Esophagus muscularis mucosa (tissue), 3 donors: ENCODE results near the gene CUL7.

ENCODE experiments used
- POLR2A ChIP-seq: fragments of 450-650 bp; IDR thresholded peaks from one replicate; pipeline ENCODE4 v1.6.1; 2017; ENCODE audit warnings: antibody characterized with exemption, moderate library complexity, mild to moderate bottlenecking, low read depth
- POLR2AphosphoS5 ChIP-seq, 2 donors: sonication (generic); formaldehyde crosslinking; IDR thresholded peaks; one replicate each; pipeline ENCODE4 v1.6.1; 2017; ENCODE audit warnings: antibody characterized with exemption in 2 of 2
- TF ChIP-seq, protein P1 (sequence below), 3 experiments: fragments of 200-600 bp in 2 of 3; fragments of 450-650 bp in 1 of 3; sonication (generic) in 2 of 3; IDR thresholded peaks; one replicate each; pipeline ENCODE4 v1.5.1; 2017 to 2019; ENCODE audit warnings: antibody characterized with exemption in 3 of 3, mild to moderate bottlenecking in 2 of 3, moderate library complexity in 1 of 3

DNA sequence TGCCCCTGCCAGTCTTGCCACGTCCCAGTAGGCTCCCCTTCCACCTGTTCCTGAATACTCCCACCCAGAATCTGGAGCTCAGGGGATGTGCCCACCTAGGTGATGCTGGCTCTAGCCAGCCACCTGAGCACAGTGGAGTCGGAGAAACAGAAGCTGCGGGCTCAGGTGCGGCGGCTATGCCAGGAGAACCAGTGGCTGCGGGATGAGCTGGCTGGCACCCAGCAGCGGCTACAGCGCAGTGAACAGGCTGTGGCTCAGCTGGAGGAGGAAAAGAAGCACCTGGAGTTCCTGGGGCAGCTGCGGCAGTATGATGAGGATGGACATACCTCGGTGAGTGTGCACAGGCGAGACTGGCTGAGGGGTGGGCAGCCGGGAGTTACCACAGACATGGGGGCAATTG is 9.2 kb upstream of the CUL7 start:
- TF ChIP-seq, protein P1, sequence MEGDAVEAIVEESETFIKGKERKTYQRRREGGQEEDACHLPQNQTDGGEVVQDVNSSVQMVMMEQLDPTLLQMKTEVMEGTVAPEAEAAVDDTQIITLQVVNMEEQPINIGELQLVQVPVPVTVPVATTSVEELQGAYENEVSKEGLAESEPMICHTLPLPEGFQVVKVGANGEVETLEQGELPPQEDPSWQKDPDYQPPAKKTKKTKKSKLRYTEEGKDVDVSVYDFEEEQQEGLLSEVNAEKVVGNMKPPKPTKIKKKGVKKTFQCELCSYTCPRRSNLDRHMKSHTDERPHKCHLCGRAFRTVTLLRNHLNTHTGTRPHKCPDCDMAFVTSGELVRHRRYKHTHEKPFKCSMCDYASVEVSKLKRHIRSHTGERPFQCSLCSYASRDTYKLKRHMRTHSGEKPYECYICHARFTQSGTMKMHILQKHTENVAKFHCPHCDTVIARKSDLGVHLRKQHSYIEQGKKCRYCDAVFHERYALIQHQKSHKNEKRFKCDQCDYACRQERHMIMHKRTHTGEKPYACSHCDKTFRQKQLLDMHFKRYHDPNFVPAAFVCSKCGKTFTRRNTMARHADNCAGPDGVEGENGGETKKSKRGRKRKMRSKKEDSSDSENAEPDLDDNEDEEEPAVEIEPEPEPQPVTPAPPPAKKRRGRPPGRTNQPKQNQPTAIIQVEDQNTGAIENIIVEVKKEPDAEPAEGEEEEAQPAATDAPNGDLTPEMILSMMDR (IDR thresholded peaks at IDR 0.05) = no peak
- TF ChIP-seq POLR2AphosphoS5 (IDR thresholded peaks at IDR 0.05) (no peak), POLR2A (no peak)
